NCI-H1417 treated with DMSO at 0.1 percent for 48 hours (cell line): ENCODE results near the gene KLHL3.

ENCODE experiments used
- DNase-seq: peaks from one replicate; lab custom pipeline; 2025; lab: John Stamatoyannopoulos, UW

The KLHL3 gene

DNA sequence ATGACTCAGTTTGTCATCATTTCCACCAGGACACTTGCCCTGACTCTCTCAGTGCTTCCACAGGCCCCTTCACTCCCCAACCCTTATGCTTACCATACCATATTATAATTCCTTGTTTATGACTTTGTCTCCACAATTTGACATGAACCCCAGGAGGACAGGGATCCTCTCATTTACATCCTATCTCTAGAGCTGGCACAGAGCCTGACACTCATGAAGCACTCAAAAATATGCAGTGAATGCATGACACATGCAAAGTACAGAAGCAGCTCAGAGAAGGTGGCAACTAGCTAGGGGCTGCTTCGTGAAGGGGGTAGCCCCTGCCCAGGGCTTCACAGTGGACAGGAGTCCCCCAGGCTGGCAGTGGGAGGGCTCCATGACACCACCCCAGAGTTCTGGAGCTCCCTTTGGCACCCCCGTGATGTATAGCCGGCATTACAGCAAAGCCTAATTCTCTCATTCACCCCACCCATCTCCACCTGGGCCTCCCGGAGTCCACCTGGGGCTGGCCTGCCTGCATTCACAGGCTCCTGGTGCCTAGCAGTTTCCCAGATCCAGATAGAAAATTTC lies 124.8 kb downstream of the KLHL3 start:
- no peak for DNase-seq

DNA sequence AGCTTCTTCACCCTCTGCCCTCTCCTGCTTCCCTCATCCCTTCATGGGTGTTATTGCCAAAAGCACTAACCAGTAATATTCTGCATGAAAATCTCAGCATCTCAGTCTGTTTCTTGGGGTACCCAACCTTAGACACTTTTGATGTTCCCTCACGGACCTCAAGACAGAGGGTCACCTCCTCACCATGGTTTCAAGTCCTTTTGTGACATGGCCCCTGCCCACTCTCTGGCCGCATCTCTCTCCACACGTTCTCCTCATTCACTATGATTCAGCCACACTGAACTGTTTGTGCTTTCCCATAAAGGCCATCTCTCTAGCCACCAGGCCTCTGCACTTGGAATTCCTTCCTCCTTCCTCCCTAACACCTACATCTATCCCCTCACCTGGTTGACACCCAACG lies 125.3 kb downstream of the KLHL3 start:
- no peak for DNase-seq

DNA sequence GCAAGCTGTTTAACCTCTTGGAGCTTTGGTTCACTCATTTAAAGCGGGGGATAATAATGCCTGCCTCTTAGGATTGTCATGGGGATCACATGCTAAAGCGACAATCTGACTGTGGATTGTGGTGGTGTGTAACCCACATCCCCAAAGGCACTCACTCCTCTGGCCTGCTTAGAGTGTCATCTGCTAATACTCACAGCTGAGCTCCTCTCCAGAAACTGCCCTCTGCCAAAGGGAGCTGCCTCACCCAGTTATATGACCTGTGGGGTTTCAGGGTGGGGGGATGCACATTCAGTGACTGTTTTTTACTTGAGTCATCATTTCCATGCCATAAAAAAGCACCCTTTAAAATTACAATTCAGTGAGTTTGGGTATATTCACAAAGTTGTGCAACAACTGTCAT lies 126.8 kb downstream of the KLHL3 start:
- DNase-seq, result no peak

DNA sequence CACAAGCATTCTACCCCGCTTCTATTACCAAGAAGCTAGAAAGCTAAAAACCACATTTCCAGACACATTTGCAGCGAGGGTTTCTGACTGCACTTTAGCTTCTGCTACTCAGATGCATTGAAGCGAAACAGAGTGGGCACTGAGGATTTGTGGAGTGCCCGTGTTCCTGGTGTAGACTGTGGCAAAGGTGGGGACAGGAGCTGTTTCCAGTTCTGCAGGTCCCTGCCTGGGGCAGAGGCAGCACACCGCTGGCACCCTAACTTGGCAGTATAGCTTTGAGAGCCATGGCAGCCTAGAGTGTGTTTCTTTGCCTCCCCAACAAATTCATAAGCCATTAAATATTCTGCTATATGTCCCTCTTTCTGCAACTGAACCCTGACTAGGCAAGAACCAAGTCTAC lies 128.1 kb downstream of the KLHL3 start:
- no peak for DNase-seq

DNA sequence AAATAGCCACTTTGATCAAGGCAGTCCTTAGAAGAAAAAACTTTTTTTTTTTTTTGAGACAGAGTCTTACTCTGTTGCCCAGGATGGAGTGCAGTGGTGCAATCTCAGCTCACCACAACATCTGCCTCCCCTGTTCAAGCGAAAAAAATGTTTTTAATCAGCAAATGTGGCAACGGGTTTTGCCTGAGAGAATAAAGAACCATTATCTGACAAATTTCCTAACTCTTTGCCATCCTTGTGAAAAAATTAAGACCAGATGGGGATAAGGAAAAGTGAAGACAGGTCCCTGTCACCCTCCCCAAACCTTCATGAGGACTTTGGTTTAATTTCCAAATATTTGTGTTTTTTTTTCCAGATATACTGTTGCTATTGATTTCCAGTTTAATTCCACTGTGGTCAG lies 129.5 kb downstream of the KLHL3 start:
- DNase-seq, result no peak

DNA sequence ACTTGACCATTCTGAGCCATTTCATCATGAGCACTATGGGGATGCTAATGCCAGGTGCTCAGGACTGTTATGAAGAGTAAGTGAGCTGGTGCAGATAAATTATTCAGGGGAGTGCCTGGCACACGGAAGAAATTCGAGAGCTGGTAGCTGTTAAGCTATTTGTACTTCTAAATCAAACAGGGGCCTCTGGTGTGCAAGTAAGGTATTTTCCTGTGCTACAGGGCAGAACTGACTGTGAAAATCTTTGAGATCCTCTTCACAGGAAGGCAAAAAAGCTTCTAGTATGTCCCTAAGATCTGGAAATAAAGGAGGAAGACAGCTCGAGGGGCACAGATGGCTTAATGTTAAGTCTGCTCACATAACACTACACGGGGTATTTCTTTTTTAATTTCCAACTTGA lies 130.5 kb downstream of the KLHL3 start:
- DNase-seq, result no peak

DNA sequence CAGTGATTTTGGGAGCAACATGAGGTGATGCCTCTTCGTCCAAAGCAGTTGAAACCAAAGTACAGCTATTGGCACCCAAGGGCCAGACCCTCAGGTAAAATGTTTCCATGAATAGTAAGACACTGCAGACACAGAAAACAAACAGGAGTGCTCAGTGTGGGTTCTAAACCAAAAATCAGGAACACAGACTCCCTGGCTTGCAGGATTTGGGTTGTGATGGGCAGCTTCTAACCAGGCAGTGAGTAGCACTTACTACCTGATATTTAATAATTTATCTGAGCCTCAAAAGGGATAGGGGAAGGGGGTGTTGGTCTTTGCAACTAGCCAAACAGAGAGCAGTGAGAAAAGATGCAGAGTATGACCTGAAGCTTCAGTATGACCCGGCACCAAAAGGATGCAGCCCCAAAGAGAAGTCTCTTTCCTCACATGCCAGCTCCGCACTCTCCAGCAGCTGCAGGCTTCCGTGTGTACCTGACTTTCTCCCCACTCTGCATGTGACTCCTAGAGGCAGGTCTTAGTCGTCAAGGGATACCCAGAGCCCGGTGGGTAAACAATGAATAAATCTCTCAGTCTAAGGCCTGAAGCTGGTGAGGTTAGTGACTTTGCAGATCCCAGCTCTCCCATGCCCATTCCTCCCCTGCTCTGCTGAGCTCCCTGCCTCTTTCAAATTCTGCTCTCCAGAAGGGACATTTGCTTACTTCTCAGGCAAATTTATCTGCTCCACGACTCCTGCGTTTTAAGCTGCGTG lies 131.4 kb downstream of the KLHL3 start:
- peak; percentile 8 for DNase-seq

DNA sequence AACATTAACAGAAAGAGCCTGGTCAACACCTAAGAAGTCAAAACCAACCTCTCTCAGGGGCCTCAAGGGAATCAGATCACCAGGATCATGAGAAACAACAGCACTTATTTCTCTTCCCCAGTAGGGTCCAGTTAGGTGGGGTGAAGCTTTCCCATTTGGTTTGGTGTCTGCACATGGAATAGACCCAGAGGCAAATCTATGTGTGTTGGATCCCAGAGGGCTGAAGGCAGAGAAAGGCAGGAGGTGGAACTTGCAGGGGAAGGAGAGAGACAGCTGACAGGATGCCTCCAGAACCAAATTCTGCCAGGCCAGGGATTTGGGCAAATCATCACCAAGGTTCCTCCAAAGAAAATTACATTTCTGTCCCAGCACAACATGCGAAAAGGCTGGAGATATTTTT lies 132.0 kb downstream of the KLHL3 start:
- DNase-seq, result no peak

DNA sequence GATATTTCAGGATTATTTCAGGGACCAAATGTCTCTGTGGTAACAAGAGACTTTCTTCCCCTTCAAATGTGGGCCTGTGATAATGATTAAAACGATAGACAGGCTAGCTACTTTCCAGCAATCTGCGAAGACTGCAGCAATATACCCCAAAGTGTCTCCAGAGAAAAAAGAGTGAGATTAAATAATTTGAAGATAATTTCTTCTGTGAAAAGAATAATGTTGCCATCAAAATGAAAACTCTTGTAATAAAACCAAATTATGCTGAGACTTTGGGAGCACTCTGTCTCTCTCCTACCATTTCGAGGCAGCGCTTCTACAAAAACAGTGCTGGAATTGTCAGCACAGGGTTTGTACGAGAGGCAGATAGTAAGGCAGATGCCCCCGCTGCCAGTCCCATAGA lies 132.5 kb downstream of the KLHL3 start:
- no peak for DNase-seq

DNA sequence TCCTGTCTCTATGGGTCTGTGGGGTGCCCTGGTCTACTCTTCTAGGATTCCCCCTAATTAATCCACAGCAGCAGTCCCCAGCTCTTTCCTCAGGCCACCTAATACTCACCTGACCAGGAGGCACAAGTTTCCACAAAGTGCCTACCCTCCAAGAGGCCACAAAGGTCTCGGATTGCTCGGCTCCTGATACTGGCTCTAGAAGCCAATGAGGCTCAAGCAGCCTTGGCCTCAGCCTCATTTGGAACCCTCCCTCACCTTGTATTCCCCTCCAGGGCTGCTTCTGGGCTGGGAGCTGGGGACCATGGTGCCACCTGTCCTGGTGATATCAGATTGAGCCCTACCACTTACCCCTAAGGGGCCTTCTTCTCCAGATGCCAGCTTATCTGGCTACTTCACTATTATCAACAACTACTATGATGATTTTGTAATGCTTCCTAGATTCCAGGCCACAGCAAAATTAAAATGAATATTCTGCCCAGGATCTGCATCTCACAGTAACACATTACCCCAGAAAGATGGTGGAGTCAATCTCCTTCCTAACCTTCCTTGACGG lies 133.1 kb downstream of the KLHL3 start:
- DNase-seq, result no peak

DNA sequence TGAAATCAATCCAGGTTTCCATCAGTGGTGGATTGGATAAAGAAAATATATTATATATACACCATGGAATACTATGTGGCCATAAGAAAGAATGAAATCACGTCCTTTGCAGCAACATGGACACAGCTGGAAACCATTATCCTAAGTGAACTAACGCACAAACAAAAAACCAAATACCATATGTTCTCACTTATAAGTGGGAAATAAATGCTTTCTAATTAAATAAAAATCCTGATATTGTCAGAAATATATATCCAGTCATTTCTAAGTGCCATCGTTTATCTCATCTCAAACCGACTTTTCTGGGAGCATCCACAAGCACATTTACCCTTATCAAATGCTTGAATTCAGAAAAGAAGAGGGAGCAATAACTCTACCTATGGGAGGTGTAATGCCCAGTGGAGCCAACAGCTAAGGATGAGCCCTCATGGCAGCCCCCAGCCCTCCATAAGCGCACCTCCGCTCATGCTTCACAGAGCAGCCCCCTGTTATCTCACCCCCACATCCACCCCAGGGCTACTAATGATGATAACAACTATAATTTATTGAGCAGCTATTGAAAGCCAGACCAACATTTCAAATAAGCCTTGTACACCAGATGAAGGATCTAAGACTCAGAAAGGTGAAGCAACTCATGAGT lies 135.0 kb downstream of the KLHL3 start:
- no peak for DNase-seq

DNA sequence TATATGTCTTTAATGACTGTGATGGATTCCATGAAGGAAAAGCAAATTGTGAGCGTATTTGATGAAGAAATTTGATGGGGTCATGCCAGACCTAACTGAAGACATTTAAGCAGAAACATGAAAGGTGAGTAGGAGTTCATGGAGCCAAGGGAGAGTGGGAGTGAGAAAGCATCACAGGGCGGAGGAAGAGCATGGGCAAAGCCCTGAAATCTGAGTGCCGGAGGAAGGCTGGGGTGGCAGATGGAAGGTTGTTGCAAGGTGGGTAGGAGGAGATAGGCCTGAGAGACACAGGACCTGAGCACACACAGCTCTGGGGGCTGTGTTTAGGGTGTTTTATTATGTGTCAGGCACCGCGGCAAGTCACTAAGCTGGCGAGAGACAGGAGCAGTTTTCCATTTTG lies 136.4 kb downstream of the KLHL3 start:
- DNase-seq, result no peak

DNA sequence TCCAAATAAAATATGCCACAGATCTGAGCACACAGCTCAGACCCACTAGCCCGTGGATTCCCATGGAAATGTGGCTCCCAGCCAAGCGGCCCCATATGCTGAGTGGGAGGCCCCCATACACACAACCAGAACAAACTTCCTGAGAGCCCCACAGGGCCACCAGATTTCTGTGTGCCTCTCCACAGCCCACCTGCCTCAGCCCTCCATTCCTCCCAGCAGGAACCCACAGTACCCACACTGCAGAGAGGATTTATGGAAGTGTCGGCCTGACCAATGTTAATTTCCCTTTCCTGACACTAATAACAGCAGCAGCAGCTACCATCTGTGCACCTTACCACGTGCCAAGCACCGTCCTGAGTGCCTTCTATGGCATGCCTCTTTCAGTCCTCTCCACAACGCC lies 137.5 kb downstream of the KLHL3 start:
- no peak for DNase-seq

DNA sequence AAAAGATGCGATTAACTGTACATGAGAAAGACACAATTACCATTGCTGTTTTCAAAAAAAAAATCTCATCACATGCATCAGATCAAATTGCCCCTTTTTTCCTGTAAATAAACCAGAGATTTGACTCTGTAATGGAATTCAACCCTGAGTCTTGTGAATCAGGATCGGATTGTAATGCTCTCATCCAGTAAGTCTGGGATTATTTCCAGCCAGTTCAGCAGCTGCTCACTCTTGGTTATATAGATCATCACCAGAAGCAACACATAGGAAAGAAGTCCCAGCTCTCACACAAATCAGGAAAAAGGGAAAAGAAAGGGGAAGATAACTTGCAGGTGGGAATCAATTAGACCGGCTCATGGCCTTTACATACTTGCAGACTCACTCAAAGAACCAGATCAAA lies 138.9 kb downstream of the KLHL3 start:
- DNase-seq, result no peak

DNA sequence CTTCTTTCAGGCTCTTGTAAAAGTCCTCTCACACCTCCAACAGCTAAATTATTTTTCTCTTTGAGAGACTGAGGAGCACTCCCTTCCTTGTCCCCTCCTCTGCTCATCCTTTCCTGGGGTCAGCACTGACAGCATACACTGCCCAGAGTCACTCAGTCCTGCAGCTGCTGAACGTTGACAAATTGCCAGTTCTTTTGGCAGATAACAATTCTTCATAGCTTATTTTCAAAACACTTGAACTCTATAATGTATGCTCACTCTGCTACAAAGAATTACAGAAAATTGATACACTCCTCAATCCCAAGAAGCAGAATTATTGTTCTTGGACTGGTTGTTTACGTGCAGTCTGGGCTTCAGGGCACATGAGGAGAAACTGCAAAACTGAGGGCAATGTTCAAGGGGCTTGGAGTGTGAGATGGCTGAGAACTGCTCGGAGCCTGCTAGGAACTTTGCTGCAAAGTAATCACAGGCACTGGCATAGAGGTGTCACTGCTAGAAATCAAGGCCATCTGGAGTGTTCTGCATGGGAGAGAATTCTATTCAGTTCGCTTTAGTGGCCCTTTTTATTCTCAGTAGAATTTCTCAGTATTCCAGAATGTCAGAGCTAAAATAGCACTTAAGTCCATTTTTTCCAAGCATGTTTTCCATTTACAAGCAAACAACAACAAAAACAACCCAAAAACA lies 140.4 kb downstream of the KLHL3 start:
- DNase-seq, result no peak

DNA sequence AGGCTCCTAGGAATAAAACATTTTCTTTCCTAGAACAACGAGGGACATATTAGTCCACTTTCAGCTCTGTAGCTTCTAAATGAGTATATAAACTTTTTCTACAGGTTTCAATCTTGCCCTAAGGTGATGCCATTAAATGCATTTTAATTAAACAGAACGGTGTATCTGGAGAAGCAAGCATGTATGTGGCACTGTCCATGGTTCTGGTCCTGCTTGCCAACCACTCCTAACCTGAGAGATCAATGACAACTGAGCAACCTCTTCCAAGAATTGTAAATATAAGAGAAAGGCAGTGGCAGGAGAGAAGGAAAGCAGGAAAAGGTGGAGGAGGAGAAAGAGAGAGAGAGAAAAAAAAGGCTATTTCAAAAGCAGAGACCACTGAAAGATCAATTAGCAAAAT lies 141.2 kb downstream of the KLHL3 start:
- DNase-seq, result no peak

DNA sequence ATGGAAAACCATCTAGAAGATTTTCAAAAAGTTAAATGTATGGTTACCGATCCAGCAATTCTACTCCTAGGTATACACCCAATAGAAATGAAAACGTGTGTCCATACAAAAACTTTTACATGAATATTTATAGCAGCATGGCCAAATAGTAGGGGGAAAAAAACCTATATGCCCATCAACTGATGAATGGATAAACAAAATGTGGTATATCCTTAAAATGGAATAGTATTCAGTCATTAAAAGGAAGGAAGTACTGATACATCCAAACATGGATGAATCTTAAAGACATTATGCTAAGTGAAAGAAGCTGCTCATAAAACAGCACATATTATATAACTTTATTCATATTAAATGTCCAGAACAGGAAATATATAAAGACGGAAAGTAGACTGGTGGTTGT lies 143.6 kb downstream of the KLHL3 start:
- no peak for DNase-seq

DNA sequence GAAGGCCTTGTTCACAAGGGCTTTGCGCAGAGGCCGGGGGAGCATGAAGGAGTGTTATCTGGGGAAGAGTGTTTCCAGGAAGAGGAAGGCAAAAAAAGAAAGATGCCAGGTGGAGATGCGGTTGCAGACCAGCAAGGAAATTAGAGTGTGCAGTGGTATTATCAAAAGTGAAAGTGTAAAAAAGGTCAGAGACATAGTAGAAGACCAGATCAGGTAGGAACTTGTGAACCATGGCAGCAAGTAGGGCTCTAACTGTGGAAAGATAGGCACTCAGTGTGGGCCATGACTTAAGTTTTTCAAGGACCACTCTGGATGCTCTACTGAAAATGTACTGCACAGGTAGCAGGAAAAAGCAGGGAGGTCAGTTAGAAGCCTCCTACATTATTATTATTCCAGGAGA lies 146.7 kb downstream of the KLHL3 start:
- DNase-seq, result no peak

DNA sequence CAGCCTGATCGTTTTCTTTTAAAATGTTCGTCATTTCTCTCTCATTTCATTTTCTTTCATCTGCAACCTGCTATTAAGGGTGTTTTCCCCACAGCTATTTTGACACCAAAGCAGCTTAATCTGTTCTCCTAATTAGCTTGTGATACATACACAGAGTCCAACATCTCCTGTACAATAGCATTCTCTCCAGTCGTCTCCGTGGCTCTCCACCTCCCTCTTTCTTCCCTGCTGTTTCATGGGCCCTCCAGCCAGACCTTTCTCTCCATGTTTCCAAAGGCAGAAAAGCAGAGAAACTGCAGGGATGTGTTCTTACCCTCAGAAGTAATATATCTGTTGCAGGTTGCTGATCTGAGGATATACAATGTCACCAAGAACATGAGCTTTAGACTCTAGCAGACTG lies 148.0 kb downstream of the KLHL3 start:
- DNase-seq, result no peak

DNA sequence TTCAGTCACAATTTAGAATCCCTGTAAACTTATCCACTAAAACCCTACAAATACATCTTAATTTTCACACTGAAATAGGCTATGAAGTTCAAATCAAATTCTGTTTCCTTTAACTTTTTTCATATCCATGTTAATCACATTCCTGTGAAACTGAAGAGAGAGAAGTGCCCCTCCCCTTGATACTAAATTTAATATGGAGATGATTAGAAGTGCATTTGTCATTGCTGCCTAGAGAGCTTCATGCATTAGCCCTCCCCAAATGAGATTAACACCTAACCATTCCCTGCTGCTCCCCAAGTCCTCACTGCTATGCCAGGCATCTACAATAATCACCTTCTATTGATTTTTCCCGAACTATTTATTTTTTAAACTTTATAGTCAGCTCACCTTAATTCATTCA lies 151.6 kb downstream of the KLHL3 start:
- no peak for DNase-seq

DNA sequence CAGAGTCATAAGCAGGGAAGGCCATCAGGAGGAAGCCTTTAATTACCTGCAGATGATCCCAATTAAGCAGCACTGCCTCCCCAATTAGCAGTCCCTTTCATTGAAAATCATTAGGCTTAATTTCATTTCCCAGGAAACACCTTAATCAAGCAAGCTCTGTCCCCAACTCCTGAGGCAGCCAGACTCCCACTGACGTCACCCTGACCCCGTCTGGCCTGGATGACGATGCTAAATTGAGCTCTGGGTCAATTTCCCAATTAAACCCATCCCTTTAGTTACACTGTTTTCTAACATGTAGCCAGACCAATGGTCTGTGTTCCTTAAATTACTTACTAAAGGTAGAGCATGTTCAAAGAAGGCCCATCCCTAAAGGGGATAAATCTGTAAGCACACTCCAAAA lies 152.8 kb downstream of the KLHL3 start:
- DNase-seq, result no peak

DNA sequence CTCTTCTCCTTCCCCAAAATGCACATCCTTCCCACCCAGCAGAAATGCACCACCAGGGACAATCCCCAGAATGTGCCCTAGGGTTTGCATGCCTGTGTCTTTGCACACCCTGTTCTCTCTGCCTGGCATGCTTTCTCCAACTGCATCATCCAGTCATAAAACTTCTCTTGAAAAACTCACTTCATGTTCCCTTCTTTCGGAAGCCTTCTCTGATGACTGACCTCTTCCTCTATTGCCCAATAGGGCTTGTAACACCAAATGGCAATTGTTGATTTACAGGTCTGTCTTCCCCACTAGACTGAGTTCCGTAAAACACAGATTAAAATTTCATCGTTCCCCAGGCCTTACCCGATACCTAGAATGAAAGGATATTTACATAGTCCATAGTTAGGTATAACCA lies 153.7 kb downstream of the KLHL3 start:
- no peak for DNase-seq

DNA sequence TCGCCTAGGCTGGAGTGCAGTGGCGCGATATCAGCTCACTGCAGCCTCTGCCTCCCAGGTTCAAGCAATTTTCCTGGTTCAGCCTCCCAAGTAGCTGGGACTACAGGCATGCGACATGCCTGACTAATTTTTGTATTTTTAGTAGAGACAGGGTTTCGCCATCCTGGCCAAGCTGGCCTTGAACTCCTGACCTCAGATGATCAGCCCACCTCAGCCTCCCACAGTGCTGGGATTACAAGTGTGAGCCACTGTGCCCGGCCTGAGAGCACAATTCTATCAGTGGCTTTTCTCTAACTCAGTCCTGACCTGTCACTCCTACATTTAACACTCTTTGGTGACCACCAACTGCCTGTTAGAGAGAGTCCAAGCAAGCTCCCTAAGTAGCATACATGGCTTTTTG lies 154.1 kb downstream of the KLHL3 start:
- no peak for DNase-seq
